OCI-LY3 (cell line): Measurements from ENCODE around the gene SPSB3.

ENCODE experiments used
- H2AFZ ChIP-seq: fragments of 200-600, 300-600 bp; shearing (Covaris generic); 2 replicates; pipeline ENCODE4 v1.6.0; 2014; ENCODE audit warnings: antibody characterized with exemption, low read depth, low read length
- H3K27ac ChIP-seq: fragments of 200-600, 300-600 bp; sonication (generic); 2 replicates; pipeline ENCODE4 v1.5.1; 2014; ENCODE audit warnings: mild to moderate bottlenecking, low read length, moderate library complexity, mixed read lengths
- H3K27me3 ChIP-seq: fragments of 200-600, 300-600 bp; sonication (generic); 2 replicates; pipeline ENCODE4 v1.6.1; 2014; ENCODE audit warnings: low read depth, low read length, mixed read lengths
- H3K36me3 ChIP-seq: fragments of 200-600, 300-600 bp; sonication (generic); replicated peaks from 2 replicates; pipeline ENCODE3; 2014; ENCODE audit warnings: low read depth, low read length, mixed read lengths
- H3K4me1 ChIP-seq: fragments of 300-600, 200-600 bp; sonication (generic); 2 replicates; pipeline ENCODE4 v1.6.1; 2014; ENCODE audit warnings: low read length, mixed read lengths
- H3K4me2 ChIP-seq: fragments of 200-600, 300-600 bp; sonication (generic); 2 replicates; pipeline ENCODE4 v1.6.1; 2014; ENCODE audit warnings: low read length, mixed read lengths
- H3K4me3 ChIP-seq: fragments of 300-600, 200-600 bp; sonication (generic); 2 replicates; pipeline ENCODE4 v1.5.1; 2014; ENCODE audit warnings: antibody characterized with exemption, mild to moderate bottlenecking, low read length, moderate library complexity
- H3K79me2 ChIP-seq: fragments of 300-600, 200-600 bp; shearing (Covaris generic); 2 replicates; pipeline ENCODE4 v1.6.1; 2014; ENCODE audit warnings: mild to moderate bottlenecking, low read length, mixed read lengths
- H3K9ac ChIP-seq: fragments of 300-600, 200-600 bp; shearing (Covaris generic); 2 replicates; pipeline ENCODE4 v1.6.0; 2014; ENCODE audit warnings: mild to moderate bottlenecking, low read length, moderate library complexity
- H3K9me3 ChIP-seq: fragments of 200-600, 300-600 bp; shearing (Covaris generic); 2 replicates; pipeline ENCODE4 v1.6.1; 2014; ENCODE audit warnings: low read length, mixed read lengths; ENCODE audit not compliant: insufficient read depth
- H4K20me1 ChIP-seq: fragments of 200-600, 300-600 bp; sonication (generic); 2 replicates; pipeline ENCODE4 v1.6.1; 2016; ENCODE audit warnings: low read length, mixed read lengths; ENCODE audit not compliant: insufficient read depth
- CTCF ChIP-seq: fragments of 200-600, 300-600 bp; sonication (generic); IDR thresholded peaks from 2 replicates; pipeline ENCODE4 v1.5.1; 2014; ENCODE audit warnings: antibody characterized with exemption, low read length, low read depth
- EZH2phosphoT487 ChIP-seq: fragments of 200-600 bp; shearing (Covaris generic); IDR thresholded peaks from 2 replicates; pipeline ENCODE4 v1.6.1; 2018; ENCODE audit warnings: antibody characterized with exemption, mixed run types, low read depth

Gene SPSB3

GRCh38 chr16:1765826-1766225, 16.5 kb downstream of the SPSB3 start:
- Histone ChIP-seq H3K9me3 (no peaks in the 10 kb centered on the region), H3K4me3 (no peak overlapping the region), H3K27ac (no peak overlapping the region), H3K4me1 (peaks cover 3% of the 10 kb centered on the region; the same call in 1 of the 2 replicates), H3K79me2 (no peaks in the 10 kb centered on the region; the same call in 1 of the 2 replicates), H3K9ac (no peak overlapping the region), H3K4me2 (no peak overlapping the region), H4K20me1 (no peaks in the 10 kb centered on the region), H3K36me3 (peaks cover 6% of the 10 kb centered on the region), H2AFZ (no peak overlapping the region), H3K27me3 (no peaks in the 10 kb centered on the region)
- no peak for TF ChIP-seq CTCF

- peaks cover 3% of the 10 kb centered on the region for H3K36me3 ChIP-seq
- TF ChIP-seq CTCF (no peak), EZH2phosphoT487 (no peak)
- H3K4me2 ChIP-seq: no peak overlapping the region
- no peak overlapping the region for H3K27ac ChIP-seq
- H3K27me3 ChIP-seq: no peaks in the 10 kb centered on the region
- no peaks in the 10 kb centered on the region for H3K9me3 ChIP-seq
- no peaks in the 10 kb centered on the region for H3K79me2 ChIP-seq
- H3K9ac ChIP-seq: no peak overlapping the region
- no peak overlapping the region for H2AFZ ChIP-seq
- no peak overlapping the region for H3K4me3 ChIP-seq
- no peaks in the 10 kb centered on the region for H4K20me1 ChIP-seq
- H3K4me1 ChIP-seq: no peaks in the 10 kb centered on the region
Measured at GRCh38 chr16:1764971-1765370, 17.4 kb downstream of the SPSB3 start.

- no peaks in the 10 kb centered on the region for H3K79me2 ChIP-seq
- H3K27me3 ChIP-seq: no peaks in the 10 kb centered on the region
- no peak overlapping the region for H2AFZ ChIP-seq
- H3K4me3 ChIP-seq: no peak overlapping the region
- no peaks in the 10 kb centered on the region for H3K4me1 ChIP-seq
- H3K27ac ChIP-seq: no peak overlapping the region
- no peak overlapping the region for H3K9ac ChIP-seq
- H3K9me3 ChIP-seq: no peaks in the 10 kb centered on the region
- peaks cover 2% of the 10 kb centered on the region for H3K36me3 ChIP-seq
- H4K20me1 ChIP-seq: no peaks in the 10 kb centered on the region
- no peak overlapping the region for H3K4me2 ChIP-seq
- TF ChIP-seq EZH2phosphoT487 (no peak), CTCF (peak; percentile 18)
Measured at GRCh38 chr16:1763521-1764511, 18.6 kb downstream of the SPSB3 start.

GRCh38 chr16:1762879-1763520, 19.4 kb downstream of the SPSB3 start:
- H3K36me3 ChIP-seq: peaks cover 2% of the 10 kb centered on the region
- H3K9me3 ChIP-seq: no peaks in the 10 kb centered on the region
- no peaks in the 10 kb centered on the region for H3K27me3 ChIP-seq
- no peaks in the 10 kb centered on the region for H3K79me2 ChIP-seq
- no peaks in the 10 kb centered on the region for H4K20me1 ChIP-seq
- H3K4me2 ChIP-seq: no peak overlapping the region
- no peaks in the 10 kb centered on the region for H3K4me1 ChIP-seq
- H3K4me3 ChIP-seq: no peak overlapping the region
- TF ChIP-seq CTCF (no peak), EZH2phosphoT487 (no peak)
- H3K9ac ChIP-seq: no peak overlapping the region
- H3K27ac ChIP-seq: no peak overlapping the region
- no peak overlapping the region for H2AFZ ChIP-seq
